Suprapubic skin (tissue), 4 donors: ENCODE results near the gene TMEM175. TPM values are rescaled to one million over a fixed set of nuclear protein-coding genes. Genes with fewer than 3 reads are reported as not detected.
A peak's percentile ranks its signal among the peaks of the same experiment; 100 is the strongest.

ENCODE experiments used
- DNase-seq, 2 donors: peaks; one replicate each; pipeline ENCODE4 v3.0.0-alpha.2; 2019; ENCODE audit warnings: low spot score in 2 of 2
- H3K27ac ChIP-seq: fragments of 200-600 bp; sonication (generic); one replicate; pipeline ENCODE4 v1.5.1; 2019
- H3K27me3 ChIP-seq: fragments of 200-600 bp; sonication (generic); one replicate; pipeline ENCODE4 v1.5.1; 2019
- H3K36me3 ChIP-seq: fragments of 200-600 bp; sonication (generic); one replicate; pipeline ENCODE4 v1.5.1; 2019
- H3K4me1 ChIP-seq: fragments of 200-600 bp; sonication (generic); one replicate; pipeline ENCODE4 v1.5.1; 2019
- H3K4me3 ChIP-seq: fragments of 200-600 bp; sonication (generic); one replicate; pipeline ENCODE4 v1.5.1; 2019; ENCODE audit warnings: mild to moderate bottlenecking
- H3K9me3 ChIP-seq: fragments of 200-600 bp; sonication (generic); one replicate; pipeline ENCODE4 v1.5.1; 2019
- CTCF ChIP-seq, 2 donors: fragments of 200-600 bp in 1 of 2; fragments of 450-650 bp in 1 of 2; sonication (generic) in 1 of 2; IDR thresholded peaks; one replicate each; pipeline ENCODE4 v1.5.1; 2016 to 2019; ENCODE audit warnings: antibody characterized with exemption in 2 of 2, mild to moderate bottlenecking in 1 of 2, moderate library complexity in 1 of 2
- EP300 ChIP-seq: sonication (generic); formaldehyde crosslinking; IDR thresholded peaks from one replicate; pipeline ENCODE4 v1.6.1; 2017; ENCODE audit warnings: antibody characterized with exemption
- POLR2A ChIP-seq, 2 donors: fragments of 450-650 bp; IDR thresholded peaks; one replicate each; pipeline ENCODE4 v1.6.1; 2017; ENCODE audit warnings: antibody characterized with exemption in 2 of 2, mild to moderate bottlenecking in 2 of 2, moderate library complexity in 2 of 2
- POLR2AphosphoS5 ChIP-seq, 3 donors: sonication (generic); formaldehyde crosslinking; IDR thresholded peaks; one replicate each; pipeline ENCODE4 v1.6.1; 2017; ENCODE audit warnings: antibody characterized with exemption in 3 of 3
- WGBS: methylation state at CpG from one replicate; pipeline ENCODE4 v1.1.5; 2018; 5-methylcytosine and 5-hydroxymethylcytosine counted together
- total RNA-seq, 4 donors: library from RNA; depleted of rRNA; stranded (reverse); fragments of >200 nt; gene quantifications; one replicate each; pipeline ENCODE4 v1.1.0, GENCODE V29; 2016

The TMEM175 gene
- total RNA-seq, 4 donors from 2014 or later: 41.1 to 98.3 (median 65.3) TPM

GRCh38 chr4:991451-992296 is 59.4 kb downstream of the TMEM175 start:
- Histone ChIP-seq H3K36me3 (peaks cover 24% of the 10 kb centered on the region), H3K4me3 (no peak overlapping the region), H3K9me3 (no peaks in the 10 kb centered on the region), H3K27ac (peak overlapping the region; percentile 43), H3K27me3 (peaks cover 14% of the 10 kb centered on the region), H3K4me1 (peaks cover 19% of the 10 kb centered on the region)
- WGBS: 95% methylated on average over 8 of the region's 50 CpGs
- no peak for DNase-seq
- TF ChIP-seq POLR2AphosphoS5 (IDR thresholded peaks at IDR 0.05): no peak
- no peak for TF ChIP-seq EP300
- no peak for TF ChIP-seq CTCF (IDR thresholded peaks at IDR 0.05)
- TF ChIP-seq POLR2A (IDR thresholded peaks at IDR 0.05): no peak

GRCh38 chr4:992297-993110 is 60.2 kb downstream of the TMEM175 start:
- no peak for DNase-seq
- WGBS: 71% methylated on average over 4 of the region's 25 CpGs
- H3K4me3 ChIP-seq: no peak overlapping the region
- peak overlapping the region; percentile 43 for H3K27ac ChIP-seq
- TF ChIP-seq POLR2A (IDR thresholded peaks at IDR 0.05) (no peak), EP300 (no peak), CTCF (IDR thresholded peaks at IDR 0.05) (no peak), POLR2AphosphoS5 (IDR thresholded peaks at IDR 0.05) (no peak)
- no peaks in the 10 kb centered on the region for H3K9me3 ChIP-seq
- H3K27me3 ChIP-seq: peaks cover 23% of the 10 kb centered on the region
- H3K4me1 ChIP-seq: peaks cover 23% of the 10 kb centered on the region
- peaks cover 24% of the 10 kb centered on the region for H3K36me3 ChIP-seq

GRCh38 chr4:993111-994029 is 61.1 kb downstream of the TMEM175 start, which contains the start of gene SLC26A1:
TSS of gene SLC26A1 (minus strand) at chr4:993404. CDS start at chr4:991703, 1,701 bp downstream.
- WGBS: 90% methylated on average over 17 of the region's 37 CpGs
- TF ChIP-seq POLR2AphosphoS5 (IDR thresholded peaks at IDR 0.05) (no peak), EP300 (no peak), POLR2A (IDR thresholded peaks at IDR 0.05) (no peak), CTCF (IDR thresholded peaks at IDR 0.05) (no peak)
- no peak within 1 kb of the TSS for H3K4me3 ChIP-seq
- no peaks in the 10 kb centered on the region for H3K9me3 ChIP-seq
- H3K36me3 ChIP-seq: peaks cover 24% of the 10 kb centered on the region
- peak within 1 kb of the TSS; percentile 43 for H3K27ac ChIP-seq
- DNase-seq: no peak
- peaks cover 23% of the 10 kb centered on the region for H3K4me1 ChIP-seq
- peaks cover 31% of the 10 kb centered on the region for H3K27me3 ChIP-seq

DNA sequence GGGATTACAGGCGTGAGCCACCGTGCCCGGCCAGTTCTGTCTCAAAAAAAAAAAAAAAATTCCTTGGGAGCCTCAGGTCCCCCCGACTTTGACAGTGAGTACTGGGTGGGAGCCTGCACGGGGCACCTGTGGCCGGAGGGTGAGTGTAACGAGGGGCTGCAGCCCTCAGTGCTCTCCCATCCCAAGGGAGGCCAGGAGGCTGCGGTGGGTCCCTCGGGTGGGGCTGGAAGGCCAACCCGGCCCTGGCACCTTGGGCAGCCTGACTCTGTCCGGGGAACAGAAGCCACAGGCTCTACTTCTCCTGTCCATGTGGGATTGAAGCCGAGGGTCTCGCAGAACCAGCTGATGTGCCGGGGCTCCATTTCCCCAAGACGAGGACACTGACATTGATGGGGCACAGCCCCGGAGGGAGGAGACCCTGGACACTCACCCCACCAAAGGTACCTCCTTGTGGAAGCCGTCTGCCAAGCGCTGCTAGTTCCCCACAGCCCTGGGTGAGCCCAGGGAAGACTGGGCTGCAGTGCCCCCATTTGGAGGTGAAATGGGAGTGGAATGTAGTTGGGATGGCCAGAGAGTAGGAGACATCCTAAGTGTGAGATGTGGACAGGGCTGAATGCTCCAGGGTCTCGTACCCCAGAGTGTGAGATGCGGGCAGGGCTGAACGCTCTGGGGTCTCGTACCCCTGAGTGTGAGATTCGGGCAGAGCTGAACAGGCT is 63.2 kb downstream of the TMEM175 start:
- WGBS: 89% methylated on average over 20 of the region's 23 CpGs
- Histone ChIP-seq H3K4me1 (peaks cover 19% of the 10 kb centered on the region), H3K36me3 (peaks cover 14% of the 10 kb centered on the region), H3K9me3 (no peaks in the 10 kb centered on the region), H3K4me3 (no peak overlapping the region), H3K27me3 (peaks cover 49% of the 10 kb centered on the region), H3K27ac (no peak overlapping the region)
- no peak for DNase-seq
- TF ChIP-seq EP300 (no peak), POLR2A (IDR thresholded peaks at IDR 0.05) (no peak), CTCF (IDR thresholded peaks at IDR 0.05) (no peak), POLR2AphosphoS5 (IDR thresholded peaks at IDR 0.05) (no peak)
